HL-60/S4 (cell line): ENCODE results near the gene TERT.
"Not testable (repeated sequence)": the region's sequence is repeated elsewhere in the genome, so short reads cannot be mapped to it uniquely, and the experiment has no call there.

Experiments
- in situ Hi-C: fragments of 300-500 bp; cut with MboI; formaldehyde crosslinking; loops from 2 replicates; pipeline ENCODE4 v1.14.3; 2022; ENCODE audit warnings: low sequenced_read_pairs

The TERT gene

DNA sequence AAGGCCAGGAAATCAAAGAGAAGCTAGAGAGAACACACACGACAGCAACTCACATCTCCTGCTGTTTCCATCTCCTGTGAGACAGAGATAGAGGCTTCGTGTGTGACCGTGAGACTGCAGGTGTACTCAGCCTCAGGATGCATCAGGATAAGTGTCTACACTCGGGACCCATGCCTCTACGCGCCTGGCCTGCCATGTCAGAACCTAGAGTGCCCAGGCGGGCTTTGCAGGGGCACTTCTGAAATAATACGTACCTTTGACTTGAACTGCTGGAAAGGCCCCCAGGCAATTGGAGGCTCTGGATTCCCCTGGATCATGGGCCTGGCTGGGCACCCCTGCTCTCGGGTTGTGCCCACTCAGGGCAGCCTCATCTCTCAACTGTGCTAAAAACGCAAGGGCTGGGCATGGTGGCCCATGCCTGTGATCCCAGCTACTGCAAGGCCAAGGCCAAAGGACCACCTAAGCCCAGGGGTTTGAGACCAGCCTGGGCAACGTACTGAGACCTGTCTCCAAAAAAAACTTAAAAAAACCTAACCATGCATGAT, 37.1 kb upstream of the TERT start:
- in situ Hi-C loops: no loop called here

DNA sequence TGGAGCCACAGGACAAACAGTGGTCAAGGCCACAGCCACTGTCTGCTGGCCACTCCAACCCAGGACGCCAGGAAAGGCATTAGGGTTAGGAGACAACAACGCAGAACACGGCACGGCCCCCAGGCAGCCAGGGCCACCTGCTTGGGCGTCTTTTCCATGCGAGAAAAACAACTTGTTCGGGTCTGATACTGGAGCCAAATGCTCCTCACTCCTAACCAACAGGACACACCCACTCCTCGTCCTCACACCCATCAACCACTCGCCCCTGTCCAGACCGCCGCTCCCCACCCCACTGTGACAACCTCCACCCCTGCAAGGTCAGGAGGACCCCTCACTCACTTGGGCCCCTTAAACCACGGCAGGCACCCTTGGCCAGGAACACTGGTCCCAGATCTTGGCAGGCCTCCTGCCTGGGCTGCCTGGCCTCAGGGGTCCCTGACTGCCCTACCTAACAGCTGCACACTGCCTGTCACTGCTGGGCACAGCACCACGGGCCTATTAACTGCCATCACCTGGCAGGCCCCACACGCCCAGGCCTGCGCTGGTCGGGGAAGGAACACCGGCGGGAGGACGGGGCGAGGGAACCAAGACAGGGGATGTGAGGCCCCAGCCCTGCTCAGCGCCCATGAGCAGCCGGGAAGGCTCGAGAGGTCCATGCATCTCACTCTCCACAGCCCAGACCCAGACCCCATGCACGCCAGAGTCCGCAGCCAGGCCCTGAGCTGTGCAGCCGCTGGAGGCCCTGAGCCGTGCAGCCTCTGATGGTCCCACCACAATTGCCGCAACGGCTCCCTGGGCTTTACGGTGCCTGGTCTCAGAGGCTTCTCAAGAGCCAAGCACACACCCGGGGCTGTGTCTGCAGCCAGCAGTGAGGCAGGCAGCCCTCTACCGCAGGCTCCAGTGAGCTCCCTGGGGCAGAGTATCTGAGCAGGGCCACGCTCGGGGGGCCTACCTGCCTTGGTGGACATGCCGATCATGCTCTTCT, 36.3 kb upstream of the TERT start:
- in situ Hi-C loops: no loop called here

DNA sequence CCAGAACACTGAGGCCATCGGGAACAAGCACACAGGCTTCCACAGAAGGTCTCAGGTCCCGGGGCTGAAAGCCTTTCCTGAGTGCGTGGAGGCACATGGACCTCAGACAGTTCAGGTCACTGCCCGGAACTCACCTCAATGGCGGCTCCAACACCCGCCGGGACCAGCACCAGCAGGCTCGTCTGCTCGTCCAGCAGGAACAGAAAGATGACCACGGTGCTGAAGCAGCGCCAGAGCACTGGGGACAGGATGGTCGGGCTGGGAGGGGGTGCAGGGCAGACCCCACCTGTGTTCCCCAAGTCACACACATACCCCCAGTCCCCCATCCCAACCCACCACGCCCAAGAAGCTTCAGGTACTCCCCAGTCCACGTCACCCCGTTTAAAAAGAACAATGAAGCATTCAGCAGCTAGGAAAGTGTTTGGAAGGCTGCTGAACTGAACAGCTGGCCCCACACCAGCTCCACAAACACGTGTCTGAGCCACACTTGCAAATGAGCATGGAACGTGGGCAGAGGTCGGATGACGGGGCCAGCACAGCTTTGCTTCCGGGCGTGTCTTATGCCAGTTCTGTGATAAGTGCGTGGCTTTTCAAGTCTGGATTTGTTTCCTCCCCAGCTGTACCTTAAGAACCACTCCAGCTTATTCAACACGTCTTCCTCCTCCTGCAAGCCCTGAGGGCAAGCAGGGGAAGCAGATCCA, 35.4 kb upstream of the TERT start:
- in situ Hi-C loops: no loop called here

DNA sequence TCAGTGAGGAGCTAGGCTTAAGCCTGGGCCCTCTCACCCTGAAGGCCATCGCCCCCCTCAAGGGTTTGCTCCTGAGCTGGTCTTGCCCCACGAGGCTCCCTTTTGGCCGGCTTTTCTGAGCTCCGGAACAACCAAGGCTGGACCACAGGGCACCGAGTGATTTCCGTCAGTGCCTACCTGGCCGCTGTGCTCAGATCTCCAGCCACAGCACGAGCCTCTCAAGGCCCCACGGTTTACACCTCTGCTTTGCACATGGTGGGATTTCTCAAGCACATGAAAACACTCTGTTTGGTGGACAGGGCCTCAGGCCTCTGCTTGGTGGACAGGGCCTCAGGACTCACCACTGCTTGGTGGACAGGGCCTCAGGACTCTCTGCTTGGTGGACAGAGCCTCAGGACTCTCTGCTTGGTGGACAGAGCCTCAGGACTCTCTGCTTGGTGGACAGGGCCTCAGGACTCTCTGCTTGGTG, 34.3 kb upstream of the TERT start:
- in situ Hi-C loops: no loop called here

DNA sequence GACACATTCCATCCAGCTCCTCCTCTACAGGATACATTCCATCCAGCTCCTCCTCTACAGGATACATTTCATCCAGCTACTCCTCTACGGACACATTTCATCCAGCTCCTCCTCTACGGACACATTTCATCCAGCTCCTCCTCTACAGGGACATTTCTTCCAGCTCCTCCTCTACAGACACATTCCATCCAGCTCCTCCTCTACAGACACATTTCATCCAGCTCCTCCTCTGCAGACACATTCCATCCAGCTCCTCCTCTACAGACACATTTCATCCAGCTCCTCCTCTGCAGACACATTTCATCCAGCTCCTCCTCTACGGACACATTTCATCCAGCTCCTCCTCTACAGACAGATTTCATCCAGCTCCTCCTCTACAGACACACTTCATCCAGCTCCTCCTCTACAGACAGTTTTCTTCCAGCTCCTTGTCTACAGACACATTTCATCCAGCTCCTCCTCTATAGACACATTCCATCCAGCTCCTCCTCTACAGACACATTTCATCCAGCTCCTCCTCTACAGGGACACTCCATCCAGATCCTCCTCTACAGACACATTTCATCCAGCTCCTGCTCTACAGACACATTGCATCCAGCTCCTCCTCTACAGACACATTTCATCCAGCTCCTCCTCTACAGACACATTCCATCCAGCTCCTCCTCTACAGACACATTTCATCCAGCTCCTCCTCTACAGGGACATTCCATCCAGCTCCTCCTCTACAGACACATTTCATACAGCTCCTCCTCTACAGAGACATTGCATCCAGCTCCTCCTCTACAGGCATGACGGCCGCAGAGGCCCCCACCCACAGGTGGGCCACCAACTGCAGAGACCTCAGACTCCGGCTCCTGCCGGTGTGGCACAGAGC, 33.6 kb upstream of the TERT start:
- in situ Hi-C loops: not testable (repeated sequence)

DNA sequence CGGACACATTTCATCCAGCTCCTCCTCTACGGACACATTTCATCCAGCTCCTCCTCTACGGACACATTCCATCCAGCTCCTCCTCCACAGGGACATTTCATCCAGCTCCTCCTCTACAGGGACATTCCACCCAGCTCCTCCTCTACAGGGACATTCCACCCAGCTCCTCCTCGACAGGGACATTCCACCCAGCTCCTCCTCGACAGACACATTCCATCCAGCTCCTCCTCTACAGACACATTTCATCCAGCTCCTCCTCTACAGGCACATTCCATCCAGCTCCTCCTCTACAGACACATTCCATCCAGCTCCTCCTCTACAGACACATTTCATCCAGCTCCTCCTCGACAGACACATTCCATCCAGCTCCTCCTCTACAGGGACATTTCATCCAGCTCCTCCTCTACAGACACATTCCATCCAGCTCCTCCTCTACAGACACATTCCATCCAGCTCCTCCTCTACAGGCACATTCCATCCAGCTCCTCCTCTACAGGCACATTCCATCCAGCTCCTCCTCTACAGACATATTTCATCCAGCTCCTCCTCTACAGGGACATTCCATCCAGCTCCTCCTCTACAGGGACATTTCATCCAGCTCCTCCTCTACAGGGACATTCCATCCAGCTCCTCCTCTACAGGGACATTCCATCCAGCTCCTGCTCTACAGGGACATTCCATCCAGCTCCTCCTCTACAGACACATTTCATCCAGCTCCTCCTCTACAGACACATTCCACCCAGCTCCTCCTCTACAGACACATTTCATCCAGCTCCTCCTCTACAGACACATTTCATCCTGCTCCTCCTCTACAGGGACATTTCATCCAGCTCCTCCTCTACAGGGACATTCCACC, 32.3 kb upstream of the TERT start:
- in situ Hi-C loops: not testable (repeated sequence)

DNA sequence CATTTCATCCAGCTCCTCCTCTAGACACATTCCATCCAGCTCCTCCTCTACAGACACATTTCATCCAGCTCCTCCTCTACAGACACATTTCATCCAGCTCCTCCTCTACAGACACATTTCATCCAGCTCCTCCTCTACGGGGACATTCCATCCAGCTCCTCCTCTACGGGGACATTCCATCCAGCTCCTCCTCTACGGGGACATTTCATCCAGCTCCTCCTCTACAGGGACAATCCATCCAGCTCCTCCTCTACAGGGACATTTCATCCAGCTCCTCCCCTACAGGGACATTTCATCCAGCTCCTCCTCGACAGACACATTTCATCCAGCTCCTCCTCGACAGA, 31.6 kb upstream of the TERT start:
- in situ Hi-C loops: not testable (repeated sequence)

DNA sequence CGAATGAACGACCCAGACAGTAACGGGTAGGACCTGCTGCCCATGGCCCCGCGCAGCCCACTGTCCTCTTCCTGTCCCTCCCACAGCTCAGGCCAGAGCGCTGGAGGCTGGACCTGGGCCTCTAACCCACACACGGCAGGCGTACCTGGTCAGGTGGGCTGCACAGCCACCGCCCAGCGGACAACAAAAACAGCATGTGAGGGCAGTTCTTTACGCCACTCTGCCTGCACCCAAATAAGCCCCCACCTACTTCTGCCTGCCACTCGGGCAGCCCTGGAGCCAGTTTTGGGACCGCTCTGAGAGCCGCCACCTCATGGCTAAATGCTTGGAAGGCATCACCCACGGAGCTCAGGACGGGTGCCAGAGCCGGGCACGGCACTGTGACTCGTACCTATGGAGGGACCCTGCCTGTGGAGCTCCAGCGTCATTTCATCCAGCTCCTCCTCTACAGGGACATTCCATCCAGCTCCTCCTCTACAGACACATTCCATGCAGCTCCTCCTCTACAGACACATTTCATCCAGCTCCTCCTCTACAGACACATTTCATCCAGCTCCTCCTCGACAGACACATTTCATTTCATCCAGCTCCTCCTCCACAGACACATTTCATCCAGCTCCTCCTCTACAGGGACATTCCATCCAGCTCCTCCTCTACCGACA, 31.1 kb upstream of the TERT start:
- in situ Hi-C loops: no loop called here

DNA sequence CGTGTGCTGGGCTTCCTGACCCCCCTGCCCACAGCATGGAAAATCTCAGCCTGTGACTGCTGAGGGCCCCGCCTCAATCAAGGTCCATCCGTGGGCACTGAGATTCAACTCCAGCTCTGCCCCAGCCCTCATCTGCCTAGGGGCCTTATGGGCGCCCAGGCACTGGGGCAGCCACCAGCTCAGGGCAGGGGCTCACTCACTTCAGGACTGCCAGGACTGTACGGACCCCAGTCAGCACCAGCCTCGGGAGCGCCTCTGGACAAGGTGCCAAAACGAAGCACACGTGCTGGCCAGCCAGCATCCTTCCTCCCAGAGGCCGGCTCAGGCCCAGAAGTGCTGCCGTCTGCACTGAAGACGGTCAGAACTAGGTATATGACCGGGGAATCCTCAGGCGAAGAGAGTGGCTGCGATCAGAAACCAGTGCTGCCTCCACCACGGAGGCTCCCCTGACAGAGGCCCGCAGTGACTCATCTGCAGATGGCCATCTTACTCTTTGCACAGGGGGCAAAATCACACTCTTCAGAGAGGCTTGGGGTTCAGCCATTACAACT, 30.4 kb upstream of the TERT start:
- in situ Hi-C loops: no loop called here

DNA sequence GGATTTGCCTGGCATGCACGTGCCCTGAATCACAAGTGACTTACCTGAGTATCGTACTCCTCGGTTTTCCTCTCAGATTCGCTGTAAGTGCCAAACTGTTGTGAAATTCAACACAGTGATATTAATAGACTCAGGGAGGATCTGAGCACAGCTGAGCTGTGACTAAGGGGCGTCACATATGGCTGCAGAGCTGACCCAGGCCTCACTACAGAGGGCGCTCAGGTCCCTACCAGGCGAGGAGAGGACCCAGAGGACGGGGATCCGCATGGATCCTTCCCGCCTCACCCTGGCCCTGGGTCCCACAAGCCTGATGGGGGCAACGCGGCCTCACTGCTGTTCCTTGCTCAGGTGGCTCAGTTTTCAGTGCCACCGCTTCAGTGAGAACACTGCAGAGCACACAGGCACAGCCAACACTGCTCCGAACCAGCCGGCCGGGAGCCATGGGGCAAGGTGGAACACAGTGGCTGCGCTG, 29.9 kb upstream of the TERT start:
- in situ Hi-C loops: no loop called here

DNA sequence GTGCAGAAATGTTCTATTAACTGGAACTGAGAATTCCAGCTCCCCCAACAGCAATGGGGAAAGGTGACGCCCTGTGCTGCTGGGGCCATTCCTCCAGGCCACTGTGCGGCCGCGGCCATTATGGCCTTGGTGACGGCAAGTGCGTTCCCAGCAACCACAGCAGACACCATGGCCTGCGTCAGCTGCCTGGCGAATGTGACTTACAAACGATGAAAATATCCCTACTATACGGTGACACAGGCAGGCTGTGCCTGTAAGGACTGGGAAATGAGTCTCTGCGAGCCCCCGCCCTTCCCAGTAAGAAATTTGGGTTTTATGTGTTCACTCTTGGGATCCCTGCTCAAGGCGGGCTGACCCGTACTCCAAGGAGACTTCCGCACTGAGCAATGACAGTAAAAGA, 29.4 kb upstream of the TERT start:
- in situ Hi-C loops: no loop called here

DNA sequence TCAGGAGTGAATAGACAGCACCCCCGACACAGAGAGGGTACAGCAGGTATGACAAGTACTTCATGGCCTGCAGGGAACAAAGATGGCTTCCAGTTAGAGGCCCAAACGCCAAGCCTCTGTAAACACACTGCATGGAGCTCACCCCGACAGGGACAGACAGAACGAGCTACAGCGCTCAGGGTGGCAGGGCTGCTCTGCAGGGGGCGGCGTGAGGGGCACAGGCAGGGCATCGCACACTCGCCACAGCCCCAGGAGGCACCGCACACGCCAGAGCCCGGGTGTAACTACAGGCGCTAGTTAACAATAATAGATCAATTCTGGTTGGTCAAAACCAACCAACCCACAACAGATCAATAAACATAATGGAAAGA, 28.9 kb upstream of the TERT start:
- in situ Hi-C loops: no loop called here

DNA sequence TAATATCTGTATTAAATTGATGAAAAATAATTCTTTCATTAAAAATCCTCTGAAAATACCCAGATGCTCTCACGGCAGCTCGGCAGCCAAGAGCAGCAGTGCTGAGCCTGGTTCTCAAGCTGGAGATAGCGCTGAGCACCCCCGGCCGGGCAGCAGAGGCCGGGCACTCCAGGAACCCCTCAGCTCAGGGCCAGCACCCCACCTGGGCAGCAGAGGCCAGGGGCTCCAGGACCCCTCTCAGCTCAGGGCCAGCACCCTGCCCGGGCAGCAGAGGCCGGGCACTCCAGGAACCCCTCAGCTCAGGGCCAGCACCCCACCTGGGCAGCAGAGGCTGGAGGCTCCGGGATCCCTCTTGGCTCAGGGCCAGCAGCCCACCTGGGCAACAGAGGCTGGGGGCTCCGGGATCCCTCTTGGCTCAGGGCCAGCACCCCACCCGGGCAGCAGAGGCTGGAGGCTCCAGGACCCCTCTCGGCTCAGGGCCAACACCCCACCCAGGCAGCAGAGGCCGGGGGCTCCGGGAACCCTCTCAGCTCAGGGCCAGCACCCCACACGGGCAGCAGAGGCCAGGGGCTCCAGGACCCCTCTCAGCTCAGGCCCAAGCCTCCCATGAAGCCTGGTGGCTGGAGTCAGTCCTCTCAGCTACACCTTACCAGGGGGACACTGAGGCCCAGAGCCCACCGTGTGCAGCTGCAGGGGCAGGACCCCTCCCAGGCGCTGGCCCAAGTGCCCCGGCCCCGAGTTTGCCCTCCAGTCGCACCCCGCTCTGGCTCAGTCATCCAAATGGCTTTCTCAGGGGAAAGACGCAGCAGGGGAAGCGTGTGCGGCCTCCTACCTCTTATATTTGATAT, 28.3 kb upstream of the TERT start:
- in situ Hi-C loops: no loop called here

DNA sequence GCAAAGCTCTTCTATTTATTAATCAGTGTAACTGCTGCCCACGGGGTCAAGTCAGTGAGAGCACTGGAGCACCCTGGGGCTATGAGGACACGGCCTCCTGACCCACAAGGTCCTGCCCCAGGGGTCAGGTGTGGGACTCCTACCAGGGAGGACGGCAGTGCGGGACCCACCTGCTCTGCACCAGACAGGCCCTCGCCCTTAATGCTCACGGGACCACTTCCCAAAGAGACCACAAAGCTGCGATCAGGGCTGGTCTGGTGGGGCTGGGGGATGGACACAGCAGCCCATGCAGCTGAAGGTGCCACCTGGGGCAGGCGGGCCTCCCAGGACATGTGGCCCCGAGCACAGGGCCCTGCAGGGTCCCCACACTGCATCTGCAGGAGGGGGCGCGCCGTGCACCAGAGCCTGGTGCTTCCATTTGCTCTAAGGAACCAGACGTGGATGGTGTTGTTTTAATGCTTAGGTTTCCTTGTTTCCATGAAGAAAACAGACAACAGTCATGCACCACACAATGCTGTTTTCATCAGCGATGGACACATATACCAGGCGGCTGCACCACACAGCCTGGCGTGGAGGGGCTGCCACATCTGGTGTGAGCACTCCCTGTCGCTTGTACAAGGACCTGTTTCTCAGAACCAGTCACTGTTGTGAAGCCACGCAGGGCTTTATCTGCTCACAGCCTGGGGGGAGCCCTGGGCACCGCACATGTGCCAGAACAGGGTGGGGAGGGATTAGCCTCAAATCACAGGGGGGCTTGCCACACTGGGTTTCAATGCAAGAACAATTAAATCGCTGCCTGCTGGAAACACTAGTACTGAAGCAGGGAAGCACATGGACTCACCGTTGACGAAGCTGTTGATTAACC, 27.4 kb upstream of the TERT start:
- in situ Hi-C loops: no loop called here

DNA sequence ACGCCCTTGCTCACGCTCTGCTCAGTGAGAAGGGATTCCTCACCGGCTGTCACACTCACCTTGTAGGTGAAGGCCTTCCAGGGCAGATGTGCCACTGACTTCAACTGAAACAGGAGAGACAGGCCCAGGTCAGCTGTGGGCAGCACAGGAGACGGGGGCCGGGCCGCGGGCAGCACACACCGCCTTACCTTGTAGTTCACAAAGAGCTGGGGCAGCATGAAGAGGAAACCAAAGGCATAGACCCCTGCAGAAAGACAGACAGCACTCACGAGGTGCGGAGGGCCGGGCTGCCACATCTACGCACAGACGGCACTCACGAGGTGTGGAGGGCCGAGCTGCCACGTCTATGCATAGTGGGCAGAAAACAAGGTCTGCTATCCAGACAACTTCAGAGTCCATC, 26.7 kb upstream of the TERT start:
- in situ Hi-C loops: no loop called here

DNA sequence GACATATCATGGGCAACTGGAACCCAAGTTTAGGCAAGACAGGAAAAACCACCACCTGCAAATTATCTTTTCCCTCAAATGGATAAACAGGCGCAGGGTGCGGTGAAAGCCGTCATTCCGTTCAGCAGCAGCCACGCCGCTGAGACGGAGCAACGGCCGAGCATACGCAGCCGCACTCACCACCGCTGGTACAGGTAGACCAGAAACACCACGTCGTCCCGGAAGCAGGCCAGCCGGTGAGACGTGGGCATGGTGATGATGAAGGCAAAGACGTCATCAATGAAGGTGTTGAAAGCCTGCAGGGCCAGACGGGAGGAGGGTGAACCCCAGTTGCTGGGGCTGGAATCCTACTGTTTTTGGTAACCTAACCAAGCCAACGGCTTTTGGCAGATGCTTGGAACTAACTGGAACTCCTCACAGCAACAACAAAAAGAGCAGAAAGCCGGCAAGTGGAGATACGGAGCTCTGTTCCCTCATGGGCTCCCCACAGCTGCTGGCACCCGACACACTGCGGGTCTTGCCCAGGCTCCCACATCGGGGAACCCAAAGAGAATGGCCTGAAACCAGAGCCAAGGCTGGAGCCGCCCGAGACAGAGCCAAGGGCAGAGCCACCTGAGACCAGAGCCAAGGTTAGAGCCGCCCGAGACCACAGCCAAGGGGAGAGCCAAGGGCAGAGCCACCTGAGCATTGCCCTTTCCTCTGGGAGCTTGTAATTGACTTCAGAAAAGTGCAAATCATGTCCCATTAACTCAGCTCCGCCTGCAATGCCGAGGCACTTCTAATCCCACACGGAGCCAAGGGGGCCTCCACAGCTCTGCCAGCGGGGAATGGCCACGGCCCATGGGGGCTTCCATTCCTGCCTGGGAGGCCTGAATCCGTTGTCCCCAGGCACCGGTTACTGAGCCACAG, 25.8 kb upstream of the TERT start:
- in situ Hi-C loops: no loop called here
